ENCODE data around the gene ACER3. TPM values are rescaled to one million over a fixed set of nuclear protein-coding genes. Genes with fewer than 3 reads are reported as not detected.
A peak's percentile ranks its signal among the peaks of the same experiment; 100 is the strongest.

The ACER3 gene
- total RNA-seq, 1 donor from 2014 or later = 17.3 TPM

GRCh38 chr11:77040401-77040777 lies 179.7 kb downstream of the ACER3 start:
- no peak for DNase-seq (ENCODE audit: low spot score)
- peaks cover 20% of the 10 kb centered on the region for H3K27me3 Mint-ChIP-seq (ENCODE audit: unreplicated experiment)
- peaks cover 9% of the 10 kb centered on the region for H3K36me3 Mint-ChIP-seq (ENCODE audit: low read depth, unreplicated experiment)
- H3K4me1 Mint-ChIP-seq (ENCODE audit: unreplicated experiment) = peaks cover 7% of the 10 kb centered on the region
- no peak for TF ChIP-seq CTCF (IDR thresholded peaks at IDR 0.05; ENCODE audit: unreplicated experiment)
- no peak overlapping the region for H3K4me3 Mint-ChIP-seq (ENCODE audit: unreplicated experiment)
- no peak overlapping the region for H3K27ac Mint-ChIP-seq (ENCODE audit: unreplicated experiment)
- H3K9me3 Mint-ChIP-seq (ENCODE audit: unreplicated experiment) = no peaks in the 10 kb centered on the region

GRCh38 chr11:77040889-77041288 lies 180.2 kb downstream of the ACER3 start:
- no peak for DNase-seq (ENCODE audit: low spot score)
- peaks cover 9% of the 10 kb centered on the region for H3K36me3 Mint-ChIP-seq (ENCODE audit: low read depth, unreplicated experiment)
- H3K27me3 Mint-ChIP-seq (ENCODE audit: unreplicated experiment) = peaks cover 20% of the 10 kb centered on the region
- H3K4me3 Mint-ChIP-seq (ENCODE audit: unreplicated experiment) = peak overlapping the region; percentile 37
- H3K9me3 Mint-ChIP-seq (ENCODE audit: unreplicated experiment) = no peaks in the 10 kb centered on the region
- TF ChIP-seq CTCF (IDR thresholded peaks at IDR 0.05; ENCODE audit: unreplicated experiment) = no peak
- H3K4me1 Mint-ChIP-seq (ENCODE audit: unreplicated experiment) = peaks cover 7% of the 10 kb centered on the region
- H3K27ac Mint-ChIP-seq (ENCODE audit: unreplicated experiment) = no peak overlapping the region

- Mint-ChIP-seq H3K27me3 (ENCODE audit: unreplicated experiment) (peaks cover 18% of the 10 kb centered on the region), H3K27ac (ENCODE audit: unreplicated experiment) (no peak overlapping the region), H3K4me3 (ENCODE audit: unreplicated experiment) (no peak overlapping the region), H3K9me3 (ENCODE audit: unreplicated experiment) (no peaks in the 10 kb centered on the region), H3K4me1 (ENCODE audit: unreplicated experiment) (peaks cover 7% of the 10 kb centered on the region), H3K36me3 (ENCODE audit: low read depth, unreplicated experiment) (peaks cover 9% of the 10 kb centered on the region)
- DNase-seq (ENCODE audit: low spot score) = no peak
- no peak for TF ChIP-seq CTCF (IDR thresholded peaks at IDR 0.05; ENCODE audit: unreplicated experiment)
Observed at GRCh38 chr11:77042111-77042726, 181.5 kb downstream of the ACER3 start.

GRCh38 chr11:77044356-77044755 lies 183.6 kb downstream of the ACER3 start:
- DNase-seq (ENCODE audit: low spot score) = no peak
- H3K27ac Mint-ChIP-seq (ENCODE audit: unreplicated experiment) = no peak overlapping the region
- no peak for TF ChIP-seq CTCF (IDR thresholded peaks at IDR 0.05; ENCODE audit: unreplicated experiment)
- no peak overlapping the region for H3K4me3 Mint-ChIP-seq (ENCODE audit: unreplicated experiment)
- no peaks in the 10 kb centered on the region for H3K4me1 Mint-ChIP-seq (ENCODE audit: unreplicated experiment)
- H3K9me3 Mint-ChIP-seq (ENCODE audit: unreplicated experiment) = no peaks in the 10 kb centered on the region
- peaks cover 9% of the 10 kb centered on the region for H3K27me3 Mint-ChIP-seq (ENCODE audit: unreplicated experiment)
- H3K36me3 Mint-ChIP-seq (ENCODE audit: low read depth, unreplicated experiment) = no peaks in the 10 kb centered on the region

- Mint-ChIP-seq H3K4me3 (ENCODE audit: unreplicated experiment) (no peak overlapping the region), H3K36me3 (ENCODE audit: low read depth, unreplicated experiment) (no peaks in the 10 kb centered on the region), H3K9me3 (ENCODE audit: unreplicated experiment) (no peaks in the 10 kb centered on the region), H3K27me3 (ENCODE audit: unreplicated experiment) (peaks cover 8% of the 10 kb centered on the region), H3K4me1 (ENCODE audit: unreplicated experiment) (no peaks in the 10 kb centered on the region), H3K27ac (ENCODE audit: unreplicated experiment) (no peak overlapping the region)
- TF ChIP-seq CTCF (IDR thresholded peaks at IDR 0.05; ENCODE audit: unreplicated experiment) = no peak
- DNase-seq (ENCODE audit: low spot score) = no peak
Observed at GRCh38 chr11:77044886-77045285, 184.2 kb downstream of the ACER3 start.

All from endothelial cell (in vitro differentiated cells).